HCT116 (cell line): ENCODE data around the gene NCAPH2.

Experiments
- CEBPB ChIP-seq: IDR thresholded peaks from 2 replicates; pipeline ENCODE4 v1.6.1; 2012; ENCODE audit warnings: low read depth
- CTCF ChIP-seq, 3 experiments: fragments of 200-600 bp in 1 of 3; sonication (generic) in 1 of 3; IDR thresholded peaks in 2 of 3; conservative IDR thresholded peaks in 1 of 3; 2 replicates each; pipeline ENCODE4 v1.5.1; 2012 to 2017; ENCODE audit warnings: low read depth in 2 of 3, low read length in 2 of 3, antibody characterized with exemption in 1 of 3, borderline replicate concordance in 1 of 3, control low read depth in 1 of 3, mild to moderate bottlenecking in 1 of 3, mixed read lengths in 1 of 3, mixed run types in 1 of 3, moderate library complexity in 1 of 3; ENCODE audit not compliant: insufficient read depth in 1 of 3
- ELF1 ChIP-seq: IDR thresholded peaks from 2 replicates; pipeline ENCODE4 v1.6.1; 2012; ENCODE audit warnings: low read depth, borderline replicate concordance
- EZH2 ChIP-seq: fragments of 200-600 bp; sonication (generic); IDR thresholded peaks from 2 replicates; pipeline ENCODE4 v1.6.1; 2017; ENCODE audit warnings: antibody characterized with exemption, mixed run types
- EZH2phosphoT487 ChIP-seq: fragments of 200-600 bp; IDR thresholded peaks from 2 replicates; pipeline ENCODE4 v1.6.1; 2018; ENCODE audit warnings: antibody characterized with exemption, borderline replicate concordance
- MAX ChIP-seq: IDR thresholded peaks from 2 replicates; pipeline ENCODE4 v1.6.1; 2012
- POLR2A ChIP-seq: IDR thresholded peaks from 2 replicates; pipeline ENCODE4 v1.7.0; 2011; ENCODE audit warnings: borderline replicate concordance; ENCODE audit not compliant: insufficient read depth, insufficient read length; ENCODE audit errors: extremely low read depth
- RAD21 ChIP-seq: IDR thresholded peaks from 2 replicates; pipeline ENCODE4 v1.6.1; 2012; ENCODE audit warnings: low read depth, mild to moderate bottlenecking
- REST ChIP-seq: IDR thresholded peaks from 2 replicates; pipeline ENCODE4 v1.6.1; 2012; ENCODE audit warnings: low read depth
- SRF ChIP-seq: IDR thresholded peaks from 2 replicates; pipeline ENCODE4 v1.6.1; 2012; ENCODE audit warnings: low read depth

GRCh38 chr22:50570861-50571260 is 62.8 kb downstream of the NCAPH2 start:
- TF ChIP-seq MAX, result no peak
- TF ChIP-seq SRF, result no peak
- no peak for TF ChIP-seq CTCF (IDR thresholded peaks at IDR 0.05 in 2 of 3, conservative IDR thresholded peaks at IDR 0.05 in 1 of 3; ENCODE audit: borderline replicate concordance in 1 of 3, insufficient read depth in 1 of 3, low read depth in 2 of 3, low read length in 2 of 3)
- TF ChIP-seq POLR2A, result no peak
- no peak for TF ChIP-seq EZH2phosphoT487
- TF ChIP-seq ELF1, result no peak
- TF ChIP-seq CEBPB, result no peak
- TF ChIP-seq REST, result no peak
- TF ChIP-seq EZH2, result no peak
- TF ChIP-seq RAD21, result no peak
